SK-N-SH (cell line): ENCODE results near the gene PRKCA. TPM values are rescaled to one million over a fixed set of nuclear protein-coding genes. Genes with fewer than 3 reads are reported as not detected.
A peak's percentile ranks its signal among the peaks of the same experiment; 100 is the strongest.

ENCODE experiments used
- CTCF ChIA-PET: fragments of 300-600, 350-600 bp; formaldehyde crosslinking; extraction: SDS; loops from one replicate; lab custom pipeline; 2021; lab: Yijun Ruan, JAX
- POLR2A ChIA-PET: fragments of 350-600 bp; sonication (Branson Sonifier 250); formaldehyde crosslinking; extraction: SDS; loops from one replicate; lab custom pipeline; 2020; ENCODE audit warnings: antibody characterized with exemption, inconsistent platforms; lab: Yijun Ruan, JAX
- DNase-seq: peaks from one replicate; pipeline ENCODE4 v3.0.0; 2012
- H2AFZ ChIP-seq: fragments of 200-600 bp; sonication (generic); 2 replicates; pipeline ENCODE4 v1.8.1; 2016; ENCODE audit warnings: antibody characterized with exemption, mild to moderate bottlenecking, low read depth
- H3F3A ChIP-seq: fragments of 200-600 bp; sonication (generic); replicated peaks from 2 replicates; pipeline ENCODE3; 2016; ENCODE audit warnings: antibody characterized with exemption, mild to moderate bottlenecking; ENCODE audit not compliant: insufficient read depth
- H3K27ac ChIP-seq, 2 experiments: fragments of 200-500 bp in 1 of 2; fragments of 200-600 bp in 1 of 2; sonication (Bioruptor generic) in 1 of 2; sonication (generic), shearing (Covaris generic) in 1 of 2; 2 replicates each; pipeline versions ENCODE4 v1.5.1 to v1.6.1; 2014 to 2016; ENCODE audit warnings: low read depth in 2 of 2, inconsistent platforms in 1 of 2, low read length in 1 of 2, mild to moderate bottlenecking in 1 of 2, mixed read lengths in 1 of 2
- H3K27me3 ChIP-seq: fragments of 200-600 bp; sonication (generic), shearing (Covaris generic); 2 replicates; pipeline ENCODE4 v1.6.1; 2016; ENCODE audit warnings: mixed run types; ENCODE audit not compliant: insufficient read depth
- H3K36me3 ChIP-seq, 2 experiments: fragments of 200-500 bp in 1 of 2; fragments of 200-600 bp in 1 of 2; sonication (Bioruptor generic) in 1 of 2; sonication (generic) in 1 of 2; replicated peaks in 1 of 2; 2 replicates each; pipeline versions ENCODE3 to v1.5.1; 2014 to 2016; ENCODE audit warnings: low read length in 1 of 2, mild to moderate bottlenecking in 1 of 2; ENCODE audit not compliant: insufficient read depth in 2 of 2, control insufficient read depth in 1 of 2
- H3K4me1 ChIP-seq, 2 experiments: fragments of 200-500 bp in 1 of 2; fragments of 200-600 bp in 1 of 2; sonication (Bioruptor generic) in 1 of 2; sonication (generic), shearing (Covaris generic) in 1 of 2; 2 replicates each; pipeline versions ENCODE4 v1.5.1 to v1.6.1; 2014 to 2016; ENCODE audit warnings: low read depth in 1 of 2, low read length in 1 of 2, mixed run types in 1 of 2; ENCODE audit not compliant: insufficient read depth in 2 of 2, control insufficient read depth in 1 of 2
- H3K4me2 ChIP-seq: fragments of 200-600 bp; sonication (generic), shearing (Covaris generic); 2 replicates; pipeline ENCODE4 v1.6.1; 2017; ENCODE audit warnings: mixed run types
- H3K4me3 ChIP-seq, 2 experiments: fragments of 200-500 bp in 1 of 2; fragments of 200-600 bp in 1 of 2; sonication (Bioruptor generic) in 1 of 2; sonication (generic), shearing (Covaris generic) in 1 of 2; 2 replicates each; pipeline versions ENCODE4 v1.5.1 to v1.8.1; 2014 to 2016; ENCODE audit warnings: low read depth in 2 of 2, inconsistent platforms in 1 of 2, low read length in 1 of 2, mild to moderate bottlenecking in 1 of 2, mixed read lengths in 1 of 2, moderate library complexity in 1 of 2
- H3K79me2 ChIP-seq: fragments of 200-600 bp; sonication (generic); 2 replicates; pipeline ENCODE4 v1.8.1; 2017; ENCODE audit warnings: mild to moderate bottlenecking; ENCODE audit not compliant: insufficient read depth
- H3K9ac ChIP-seq: fragments of 200-600 bp; sonication (generic); 2 replicates; pipeline ENCODE4 v1.6.1; 2017; ENCODE audit warnings: mixed run types
- H3K9me2 ChIP-seq: fragments of 200-600 bp; sonication (generic); 2 replicates; pipeline ENCODE4 v1.6.1; 2017; ENCODE audit warnings: mixed run types
- H3K9me3 ChIP-seq: fragments of 200-600 bp; sonication (generic); 2 replicates; pipeline ENCODE4 v1.6.1; 2017; ENCODE audit warnings: mixed run types, mild to moderate bottlenecking, moderate library complexity
- H4K20me1 ChIP-seq: fragments of 200-600 bp; sonication (generic); 2 replicates; pipeline ENCODE4 v1.6.1; 2017; ENCODE audit warnings: mild to moderate bottlenecking, mixed run types; ENCODE audit not compliant: insufficient read depth
- ELF1 ChIP-seq: IDR thresholded peaks from 2 replicates; pipeline ENCODE4 v1.4.0; 2012
- FOSL2 ChIP-seq: IDR thresholded peaks from 2 replicates; pipeline ENCODE4 v1.4.0; 2012; ENCODE audit warnings: low read depth, mild to moderate bottlenecking, moderate library complexity, borderline replicate concordance
- FOXJ3 ChIP-seq: sonication (generic); formaldehyde crosslinking; IDR thresholded peaks from 2 replicates; pipeline ENCODE4 v1.5.1; 2020; ENCODE audit warnings: mild to moderate bottlenecking, missing genetic modification reagents
- FOXM1 ChIP-seq: IDR thresholded peaks from 2 replicates; pipeline ENCODE4 v1.4.0; 2012; ENCODE audit warnings: low read depth, mild to moderate bottlenecking
- JUND ChIP-seq: IDR thresholded peaks from 2 replicates; pipeline ENCODE4 v1.4.0; 2012
- NFIC ChIP-seq: IDR thresholded peaks from 2 replicates; pipeline ENCODE4 v1.4.0; 2012; ENCODE audit warnings: borderline replicate concordance
- POLR2AphosphoS5 ChIP-seq: IDR thresholded peaks from 2 replicates; pipeline ENCODE4 v1.6.1; 2012; ENCODE audit warnings: low read depth, low read length
- RCOR1 ChIP-seq: fragments of 150-350 bp; IDR thresholded peaks from 2 replicates; pipeline ENCODE4 v1.6.1; 2017; ENCODE audit warnings: antibody characterized with exemption, low read length
- RFX5 ChIP-seq: IDR thresholded peaks from 2 replicates; pipeline ENCODE4 v1.6.1; 2012; ENCODE audit warnings: mild to moderate bottlenecking, improper control_type of control experiment, low read length
- RXRA ChIP-seq: IDR thresholded peaks from 2 replicates; pipeline ENCODE4 v1.4.0; 2012; ENCODE audit warnings: low read depth, mild to moderate bottlenecking, borderline replicate concordance
- SMC3 ChIP-seq: IDR thresholded peaks from 2 replicates; pipeline ENCODE4 v1.6.1; 2012; ENCODE audit warnings: low read depth, low read length, improper control_type of control experiment
- TAF1 ChIP-seq: IDR thresholded peaks from 2 replicates; pipeline ENCODE4 v1.6.1; 2012; ENCODE audit warnings: low read depth, mild to moderate bottlenecking, low read length, moderate library complexity, borderline replicate concordance
- WGBS: methylation state at CpG from one replicate; pipeline ENCODE4 v1.1.6; 2017; ENCODE audit warnings: low lambda C conversion rate; 5-methylcytosine and 5-hydroxymethylcytosine counted together
- polyA plus RNA-seq, 3 experiments: library from polyadenylated mRNA; depleted of rRNA; stranded (reverse); fragments of >200 nt; gene quantifications; 2 replicates each; pipeline ENCODE4 v1.2.3, GENCODE V29; 2012
- TF ChIP-seq, protein P1 (sequence below): fragments of 200-600 bp; sonication (generic); IDR thresholded peaks from 2 replicates; pipeline ENCODE4 v1.6.1; 2017; ENCODE audit warnings: antibody characterized with exemption, mild to moderate bottlenecking, moderate library complexity
- TF ChIP-seq, protein P2 (sequence below): IDR thresholded peaks from 2 replicates; pipeline ENCODE4 v1.4.0; 2012; ENCODE audit warnings: low read depth, borderline replicate concordance
- TF ChIP-seq, protein P3 (sequence below): IDR thresholded peaks from 2 replicates; pipeline ENCODE4 v1.4.0; 2012; ENCODE audit warnings: low read depth, borderline replicate concordance
- TF ChIP-seq, protein P4 (sequence below): fragments of 150-350 bp; IDR thresholded peaks from 2 replicates; pipeline ENCODE4 v1.6.1; 2017; ENCODE audit warnings: antibody characterized with exemption, low read length, low read depth, borderline replicate concordance

Gene PRKCA
- polyA plus RNA-seq, 1 of the 3 experiments (the other 2 are of a cell fraction): 108 TPM

DNA sequence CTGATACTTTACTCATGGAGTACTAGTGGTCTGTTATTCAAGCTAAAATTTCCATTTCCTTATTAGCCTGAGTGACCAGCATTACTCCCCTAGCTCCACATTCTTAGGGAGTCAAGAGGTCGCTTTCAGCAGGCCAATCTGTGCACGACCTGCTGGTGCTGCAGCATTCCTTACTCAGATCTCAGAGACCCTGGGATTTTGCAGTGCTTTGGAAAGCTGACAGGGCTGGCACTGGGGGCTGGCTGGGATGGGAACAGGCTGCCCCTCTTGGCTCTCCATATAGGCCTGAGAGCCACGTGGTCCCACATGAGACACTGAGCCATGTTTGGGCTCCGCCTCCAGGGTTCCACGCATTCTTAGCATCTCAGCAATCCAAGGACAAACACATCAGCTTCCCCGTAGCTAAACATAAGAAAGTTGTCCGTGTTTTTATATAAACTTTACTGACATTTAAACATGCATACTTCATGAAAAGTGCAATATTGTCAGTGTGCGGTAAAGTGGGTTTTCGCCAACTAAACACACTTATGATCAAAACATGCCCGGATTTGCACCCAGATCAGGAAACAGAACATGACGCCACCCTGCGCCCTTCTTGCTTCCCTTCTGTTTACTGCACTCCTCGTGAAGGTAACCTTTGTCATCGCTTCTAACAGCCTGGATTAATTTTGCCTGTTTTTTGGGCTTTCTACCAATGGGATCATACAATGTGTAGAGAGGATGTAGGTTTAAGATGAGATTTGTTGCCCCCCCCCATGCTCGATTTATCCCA lies 278.0 kb downstream of the PRKCA start:
- Histone ChIP-seq H3K9me2 (no peaks in the 10 kb centered on the region), H3K4me3 (no peak overlapping the region), H3K9ac (no peak overlapping the region), H3K79me2 (peaks cover 100% of the 10 kb centered on the region), H3K9me3 (no peaks in the 10 kb centered on the region), H2AFZ (no peak overlapping the region), H3K27ac (peak overlapping the region; percentile 38 to 77; a peak in 3 of 4 replicates), H3K27me3 (no peaks in the 10 kb centered on the region), H3F3A (peaks cover 3% of the 10 kb centered on the region), H3K36me3 (peaks cover 9 to 14% of the 10 kb centered on the region in 2 experiments), H3K4me2 (peak overlapping the region; percentile 6; the same call in 1 of the 2 replicates), H4K20me1 (peaks cover 63% of the 10 kb centered on the region), H3K4me1 (peaks cover 17 to 24% of the 10 kb centered on the region in 2 experiments)
- TF ChIP-seq, protein P1, sequence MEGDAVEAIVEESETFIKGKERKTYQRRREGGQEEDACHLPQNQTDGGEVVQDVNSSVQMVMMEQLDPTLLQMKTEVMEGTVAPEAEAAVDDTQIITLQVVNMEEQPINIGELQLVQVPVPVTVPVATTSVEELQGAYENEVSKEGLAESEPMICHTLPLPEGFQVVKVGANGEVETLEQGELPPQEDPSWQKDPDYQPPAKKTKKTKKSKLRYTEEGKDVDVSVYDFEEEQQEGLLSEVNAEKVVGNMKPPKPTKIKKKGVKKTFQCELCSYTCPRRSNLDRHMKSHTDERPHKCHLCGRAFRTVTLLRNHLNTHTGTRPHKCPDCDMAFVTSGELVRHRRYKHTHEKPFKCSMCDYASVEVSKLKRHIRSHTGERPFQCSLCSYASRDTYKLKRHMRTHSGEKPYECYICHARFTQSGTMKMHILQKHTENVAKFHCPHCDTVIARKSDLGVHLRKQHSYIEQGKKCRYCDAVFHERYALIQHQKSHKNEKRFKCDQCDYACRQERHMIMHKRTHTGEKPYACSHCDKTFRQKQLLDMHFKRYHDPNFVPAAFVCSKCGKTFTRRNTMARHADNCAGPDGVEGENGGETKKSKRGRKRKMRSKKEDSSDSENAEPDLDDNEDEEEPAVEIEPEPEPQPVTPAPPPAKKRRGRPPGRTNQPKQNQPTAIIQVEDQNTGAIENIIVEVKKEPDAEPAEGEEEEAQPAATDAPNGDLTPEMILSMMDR: no peak
- TF ChIP-seq FOXJ3 (CRISPR knock-in tag): no peak
- TF ChIP-seq FOSL2: no peak
- TF ChIP-seq FOXM1: no peak
- TF ChIP-seq, protein P2, sequence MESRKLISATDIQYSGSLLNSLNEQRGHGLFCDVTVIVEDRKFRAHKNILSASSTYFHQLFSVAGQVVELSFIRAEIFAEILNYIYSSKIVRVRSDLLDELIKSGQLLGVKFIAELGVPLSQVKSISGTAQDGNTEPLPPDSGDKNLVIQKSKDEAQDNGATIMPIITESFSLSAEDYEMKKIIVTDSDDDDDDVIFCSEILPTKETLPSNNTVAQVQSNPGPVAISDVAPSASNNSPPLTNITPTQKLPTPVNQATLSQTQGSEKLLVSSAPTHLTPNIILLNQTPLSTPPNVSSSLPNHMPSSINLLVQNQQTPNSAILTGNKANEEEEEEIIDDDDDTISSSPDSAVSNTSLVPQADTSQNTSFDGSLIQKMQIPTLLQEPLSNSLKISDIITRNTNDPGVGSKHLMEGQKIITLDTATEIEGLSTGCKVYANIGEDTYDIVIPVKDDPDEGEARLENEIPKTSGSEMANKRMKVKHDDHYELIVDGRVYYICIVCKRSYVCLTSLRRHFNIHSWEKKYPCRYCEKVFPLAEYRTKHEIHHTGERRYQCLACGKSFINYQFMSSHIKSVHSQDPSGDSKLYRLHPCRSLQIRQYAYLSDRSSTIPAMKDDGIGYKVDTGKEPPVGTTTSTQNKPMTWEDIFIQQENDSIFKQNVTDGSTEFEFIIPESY: no peak
- no peak for TF ChIP-seq RFX5
- no peak for TF ChIP-seq POLR2AphosphoS5
- TF ChIP-seq ELF1: no peak
- TF ChIP-seq SMC3: no peak
- TF ChIP-seq, protein P3, sequence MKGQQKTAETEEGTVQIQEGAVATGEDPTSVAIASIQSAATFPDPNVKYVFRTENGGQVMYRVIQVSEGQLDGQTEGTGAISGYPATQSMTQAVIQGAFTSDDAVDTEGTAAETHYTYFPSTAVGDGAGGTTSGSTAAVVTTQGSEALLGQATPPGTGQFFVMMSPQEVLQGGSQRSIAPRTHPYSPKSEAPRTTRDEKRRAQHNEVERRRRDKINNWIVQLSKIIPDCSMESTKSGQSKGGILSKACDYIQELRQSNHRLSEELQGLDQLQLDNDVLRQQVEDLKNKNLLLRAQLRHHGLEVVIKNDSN: no peak
- no peak for TF ChIP-seq RXRA
- TF ChIP-seq RCOR1: no peak
- TF ChIP-seq JUND: no peak
- TF ChIP-seq, protein P4, sequence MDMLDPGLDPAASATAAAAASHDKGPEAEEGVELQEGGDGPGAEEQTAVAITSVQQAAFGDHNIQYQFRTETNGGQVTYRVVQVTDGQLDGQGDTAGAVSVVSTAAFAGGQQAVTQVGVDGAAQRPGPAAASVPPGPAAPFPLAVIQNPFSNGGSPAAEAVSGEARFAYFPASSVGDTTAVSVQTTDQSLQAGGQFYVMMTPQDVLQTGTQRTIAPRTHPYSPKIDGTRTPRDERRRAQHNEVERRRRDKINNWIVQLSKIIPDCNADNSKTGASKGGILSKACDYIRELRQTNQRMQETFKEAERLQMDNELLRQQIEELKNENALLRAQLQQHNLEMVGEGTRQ: no peak
- no peak for TF ChIP-seq NFIC
- no peak for TF ChIP-seq TAF1
- DNase-seq: no peak
- 76% methylated on average over 15 of the region's 15 CpGs for WGBS
- POLR2A ChIA-PET: no interaction called here
- CTCF ChIA-PET: interaction anchor here (0.8 to 1.2 kb wide), 4 partner anchors 12 to 380 kb away, joined by 3 to 4 read pairs (median 4); no protein-coding TSS in a partner anchor
